Kasumi-1 (cell line): ENCODE results near the gene COMMD2.

Source experiments
- DNase-seq, 2 experiments: peaks; one replicate each; lab custom pipeline; 2025; lab: John Stamatoyannopoulos, UW

The COMMD2 gene

GRCh38 chr3:149702691-149703441 is 49.4 kb downstream of the COMMD2 start:
- no peak for DNase-seq

- DNase-seq, result no peak
These were observed 50.3 kb downstream of the COMMD2 start for GRCh38 chr3:149701977-149702350.

GRCh38 chr3:149701206-149701976 is 50.9 kb downstream of the COMMD2 start:
- no peak for DNase-seq
